ENCODE measurements around the gene CCNQ. TPM values are rescaled to one million over a fixed set of nuclear protein-coding genes. Genes with fewer than 3 reads are reported as not detected.

Gene CCNQ
- total and polyA plus RNA-seq, 4 donors, result 8.9 to 14.7 (median 9.8) TPM

DNA sequence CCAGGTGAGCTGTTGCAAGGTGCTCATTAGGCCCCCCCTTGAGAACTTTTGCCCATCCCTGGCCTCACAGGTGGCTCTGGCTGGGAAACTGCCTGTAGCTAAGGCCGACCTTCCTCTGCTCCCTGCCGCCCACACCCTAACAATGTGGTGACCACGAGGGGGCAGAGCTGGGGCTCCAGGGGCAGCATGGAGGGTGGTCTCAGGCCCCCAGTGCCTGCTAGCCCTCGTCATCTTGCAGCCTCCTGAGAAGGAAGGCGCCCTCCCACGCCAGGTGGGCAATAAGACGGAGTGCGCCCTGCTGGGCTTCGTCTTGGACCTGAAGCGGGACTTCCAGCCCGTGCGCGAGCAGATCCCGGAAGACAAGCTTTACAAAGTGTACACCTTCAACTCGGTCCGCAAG, 49.1 kb downstream of the CCNQ start:
- no peak for DNase-seq (ENCODE audit: low spot score)
- no peaks in the 10 kb centered on the region for H3K9me3 ChIP-seq (ENCODE audit: control insufficient read depth in 4 of 4, low read length in 3 of 4)
- H3K4me1 ChIP-seq (ENCODE audit: control insufficient read depth in 4 of 4, insufficient read depth in 4 of 4, low read length in 3 of 4), result no peaks in the 10 kb centered on the region
- 85% methylated on average over 16 of the region's 16 CpGs for WGBS
- no peaks in the 10 kb centered on the region for H3K36me3 ChIP-seq (ENCODE audit: control insufficient read depth in 4 of 4, insufficient read depth in 3 of 4, low read depth in 1 of 4, low read length in 3 of 4)
- H3K27me3 ChIP-seq (ENCODE audit: control insufficient read depth in 4 of 4, insufficient read depth in 4 of 4, low read length in 3 of 4), result peaks cover 0 to 2% (median 0%) of the 10 kb centered on the region in 4 donors
- no peak for TF ChIP-seq RAD21 (IDR thresholded peaks at IDR 0.05)
- TF ChIP-seq GABPA (IDR thresholded peaks at IDR 0.05 in 1 of 2, conservative IDR thresholded peaks at IDR 0.05 in 1 of 2), result no peak
- no peak for TF ChIP-seq EGR1 (IDR thresholded peaks at IDR 0.05; ENCODE audit: low read depth in 2 of 2)
- no peak for TF ChIP-seq YY1 (IDR thresholded peaks at IDR 0.05)
- TF ChIP-seq FOXA1 (IDR thresholded peaks at IDR 0.05), result no peak
- no peak for TF ChIP-seq JUND (IDR thresholded peaks at IDR 0.05)
- TF ChIP-seq ATF3 (IDR thresholded peaks at IDR 0.05), result no peak
- TF ChIP-seq FOXA2 (IDR thresholded peaks at IDR 0.05), result no peak
- no peak for TF ChIP-seq SP1 (IDR thresholded peaks at IDR 0.05)
- no peak for TF ChIP-seq MAX (IDR thresholded peaks at IDR 0.05)
- no peak for TF ChIP-seq RXRA (IDR thresholded peaks at IDR 0.05)
- no peak for TF ChIP-seq NR2F2 (IDR thresholded peaks at IDR 0.05)
- TF ChIP-seq HNF4G (IDR thresholded peaks at IDR 0.05), result no peak
- H3K4me3 ChIP-seq (ENCODE audit: low read depth in 1 of 3, low read length in 3 of 3), result no peak overlapping the region
- H3K9ac ChIP-seq (ENCODE audit: low read depth in 1 of 2, low read length in 2 of 2), result no peak overlapping the region
- no peak overlapping the region for H3K27ac ChIP-seq (ENCODE audit: low read depth in 1 of 2, low read length in 2 of 2)

GRCh38 chrX:153549231-153549630, 49.7 kb downstream of the CCNQ start:
- TF ChIP-seq FOXA2 (IDR thresholded peaks at IDR 0.05) (no peak), EGR1 (IDR thresholded peaks at IDR 0.05; ENCODE audit: low read depth in 2 of 2) (no peak)
- no peaks in the 10 kb centered on the region for H3K4me1 ChIP-seq (ENCODE audit: control insufficient read depth in 4 of 4, insufficient read depth in 4 of 4, low read length in 3 of 4)
- H3K4me3 ChIP-seq (ENCODE audit: low read depth in 1 of 3, low read length in 3 of 3), result no peak overlapping the region
- H3K9ac ChIP-seq (ENCODE audit: low read depth in 1 of 2, low read length in 2 of 2), result no peak overlapping the region
- no peak for DNase-seq (ENCODE audit: low spot score)
- H3K27ac ChIP-seq (ENCODE audit: low read depth in 1 of 2, low read length in 2 of 2), result no peak overlapping the region
- H3K9me3 ChIP-seq (ENCODE audit: control insufficient read depth in 4 of 4, low read length in 3 of 4), result no peaks in the 10 kb centered on the region
- peaks cover 0 to 2% (median 0%) of the 10 kb centered on the region in 4 donors for H3K27me3 ChIP-seq (ENCODE audit: control insufficient read depth in 4 of 4, insufficient read depth in 4 of 4, low read length in 3 of 4)
- no peaks in the 10 kb centered on the region for H3K36me3 ChIP-seq (ENCODE audit: control insufficient read depth in 4 of 4, insufficient read depth in 3 of 4, low read depth in 1 of 4, low read length in 3 of 4)
- 80% methylated on average over 17 of the region's 17 CpGs for WGBS

GRCh38 chrX:153547195-153547594, 51.7 kb downstream of the CCNQ start:
- Histone ChIP-seq H3K9me3 (ENCODE audit: control insufficient read depth in 4 of 4, low read length in 3 of 4) (no peaks in the 10 kb centered on the region), H3K4me1 (ENCODE audit: control insufficient read depth in 4 of 4, insufficient read depth in 4 of 4, low read length in 3 of 4) (no peaks in the 10 kb centered on the region), H3K27ac (ENCODE audit: low read depth in 1 of 2, low read length in 2 of 2) (no peak overlapping the region), H3K4me3 (ENCODE audit: low read depth in 1 of 3, low read length in 3 of 3) (no peak overlapping the region), H3K9ac (ENCODE audit: low read depth in 1 of 2, low read length in 2 of 2) (no peak overlapping the region), H3K36me3 (ENCODE audit: control insufficient read depth in 4 of 4, insufficient read depth in 3 of 4, low read depth in 1 of 4, low read length in 3 of 4) (no peaks in the 10 kb centered on the region), H3K27me3 (ENCODE audit: control insufficient read depth in 4 of 4, insufficient read depth in 4 of 4, low read length in 3 of 4) (peaks cover 0 to 2% (median 0%) of the 10 kb centered on the region in 4 donors)
- TF ChIP-seq RAD21 (IDR thresholded peaks at IDR 0.05) (no peak), SP1 (IDR thresholded peaks at IDR 0.05) (no peak), ATF3 (IDR thresholded peaks at IDR 0.05) (no peak), REST (IDR thresholded peaks at IDR 0.05) (no peak), MAX (IDR thresholded peaks at IDR 0.05) (no peak), TAF1 (conservative IDR thresholded peaks at IDR 0.05) (no peak), GABPA (IDR thresholded peaks at IDR 0.05 in 1 of 2, conservative IDR thresholded peaks at IDR 0.05 in 1 of 2) (no peak), CTCF (IDR thresholded peaks at IDR 0.05; ENCODE audit: low read depth, low read length, missing input control) (no peak), HNF4A (conservative IDR thresholded peaks at IDR 0.05) (no peak), ZBTB33 (IDR thresholded peaks at IDR 0.05) (no peak), NR2F2 (IDR thresholded peaks at IDR 0.05) (no peak), FOXA1 (IDR thresholded peaks at IDR 0.05) (no peak), JUND (IDR thresholded peaks at IDR 0.05) (no peak), FOXA2 (IDR thresholded peaks at IDR 0.05) (no peak), HNF4G (IDR thresholded peaks at IDR 0.05) (no peak)
- no peak for DNase-seq (ENCODE audit: low spot score)
- WGBS, result 74% methylated on average over 7 of the region's 7 CpGs

Data from liver (tissue), 9 donors.